HEK293T (cell line): Measurements from ENCODE around the gene CCDC57.

Experiments
- ARNT ChIP-seq: fragments of 450-650 bp; IDR thresholded peaks from 2 replicates; pipeline ENCODE4 v1.6.1; 2017; ENCODE audit warnings: mild to moderate bottlenecking
- BHLHE40 ChIP-seq: fragments of 450-650 bp; IDR thresholded peaks from 2 replicates; pipeline ENCODE4 v1.6.1; 2016; ENCODE audit warnings: mild to moderate bottlenecking, moderate library complexity, borderline replicate concordance
- CTBP1 ChIP-seq: fragments of 450-650 bp; IDR thresholded peaks from 2 replicates; pipeline ENCODE4 v1.6.1; 2016; ENCODE audit warnings: borderline replicate concordance
- FOXA1 ChIP-seq: fragments of 450-650 bp; IDR thresholded peaks from 2 replicates; pipeline ENCODE4 v1.6.1; 2016; ENCODE audit warnings: mild to moderate bottlenecking
- L3MBTL2 ChIP-seq: fragments of 450-650 bp; conservative IDR thresholded peaks from 2 replicates; pipeline ENCODE4 v1.6.1; 2016; ENCODE audit warnings: mild to moderate bottlenecking
- LEF1 ChIP-seq: fragments of 450-650 bp; IDR thresholded peaks from 2 replicates; pipeline ENCODE4 v1.6.1; 2017; ENCODE audit warnings: mild to moderate bottlenecking, borderline replicate concordance
- NFRKB ChIP-seq: fragments of 450-650 bp; IDR thresholded peaks from 2 replicates; pipeline ENCODE4 v1.6.1; 2016; ENCODE audit warnings: mild to moderate bottlenecking, moderate library complexity
- SP1 ChIP-seq: fragments of 450-650 bp; IDR thresholded peaks from 2 replicates; pipeline ENCODE4 v1.6.1; 2017
- SUZ12 ChIP-seq: fragments of 450-650 bp; IDR thresholded peaks from 2 replicates; pipeline ENCODE4 v1.6.1; 2016; ENCODE audit warnings: mild to moderate bottlenecking
- TARDBP ChIP-seq: fragments of 450-650 bp; IDR thresholded peaks from 2 replicates; pipeline ENCODE4 v1.6.1; 2016
- ZNF384 ChIP-seq: fragments of 450-650 bp; IDR thresholded peaks from 2 replicates; pipeline ENCODE4 v1.6.1; 2016

DNA sequence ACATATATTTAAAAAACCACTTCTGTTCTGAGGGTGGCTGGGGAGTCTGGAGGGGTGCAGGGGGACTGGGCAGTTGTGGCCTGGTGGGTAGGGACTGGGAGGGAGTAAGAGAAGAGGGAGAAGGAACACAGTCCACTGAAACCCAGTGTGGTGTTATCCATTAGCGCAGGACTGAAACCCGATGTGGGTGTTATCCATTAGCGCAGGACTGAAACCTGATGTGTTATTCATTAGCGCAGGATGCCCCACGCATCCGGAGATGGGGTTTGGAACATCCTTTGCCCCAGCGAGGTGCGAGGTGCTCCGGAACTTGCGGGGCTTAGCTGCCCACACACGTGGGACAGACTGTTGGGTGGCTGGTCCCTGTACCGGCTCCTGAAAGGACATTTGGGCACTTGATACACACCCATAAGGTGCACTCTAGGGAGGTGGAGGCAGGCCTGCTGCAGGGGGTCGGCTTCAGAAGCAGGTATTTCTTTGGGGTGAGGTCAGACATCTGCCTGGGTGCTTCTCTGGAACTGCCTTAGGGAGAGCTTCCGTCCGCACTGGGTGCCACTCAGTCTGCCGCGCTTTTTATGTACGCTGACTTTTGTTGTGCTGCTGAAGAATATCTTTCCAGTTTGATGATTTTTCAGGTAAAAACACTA is 94.4 kb downstream of the CCDC57 start:
- no peak for TF ChIP-seq ZNF384
- TF ChIP-seq L3MBTL2, result no peak
- TF ChIP-seq CTBP1, result no peak
- no peak for TF ChIP-seq SUZ12
- no peak for TF ChIP-seq BHLHE40
- no peak for TF ChIP-seq SP1
- TF ChIP-seq TARDBP, result no peak
- TF ChIP-seq ARNT, result no peak
- TF ChIP-seq NFRKB, result no peak
- TF ChIP-seq LEF1, result no peak
- no peak for TF ChIP-seq FOXA1
